Osteocyte (in vitro differentiated cells): ENCODE results near the gene NDST1. TPM values are rescaled to one million over a fixed set of nuclear protein-coding genes. Genes with fewer than 3 reads are reported as not detected.

ENCODE experiments used
- DNase-seq: peaks from one replicate; pipeline ENCODE4 v3.0.0; 2021; ENCODE audit warnings: mixed read lengths; ENCODE audit not compliant: unreplicated experiment; ENCODE audit errors: extremely low spot score
- H3K27ac Mint-ChIP-seq: one replicate; pipeline ENCODE4 v1.8.0; 2021; ENCODE audit warnings: mild to moderate bottlenecking, mixed read lengths; ENCODE audit not compliant: unreplicated experiment
- H3K27me3 Mint-ChIP-seq: one replicate; pipeline ENCODE4 v1.8.0; 2021; ENCODE audit warnings: mixed read lengths; ENCODE audit not compliant: unreplicated experiment
- H3K36me3 Mint-ChIP-seq: one replicate; pipeline ENCODE4 v1.8.0; 2021; ENCODE audit warnings: mixed read lengths; ENCODE audit not compliant: unreplicated experiment
- H3K4me1 Mint-ChIP-seq: one replicate; pipeline ENCODE4 v1.8.0; 2021; ENCODE audit warnings: mixed read lengths; ENCODE audit not compliant: unreplicated experiment
- H3K4me3 Mint-ChIP-seq: one replicate; pipeline ENCODE4 v1.8.0; 2021; ENCODE audit warnings: mild to moderate bottlenecking, moderate library complexity, mixed read lengths; ENCODE audit not compliant: unreplicated experiment
- H3K9me3 Mint-ChIP-seq: one replicate; pipeline ENCODE4 v1.8.0; 2021; ENCODE audit warnings: mixed read lengths; ENCODE audit not compliant: unreplicated experiment
- total RNA-seq: library from RNA; stranded (reverse); gene quantifications from 2 replicates; pipeline ENCODE4 v1.2.1, GENCODE V29; 2021
- TF ChIP-seq, protein P1 (sequence below): fragments of 200-600 bp; sonication (generic); IDR thresholded peaks from 2 replicates; pipeline ENCODE4 v1.5.0; 2021; ENCODE audit warnings: antibody characterized with exemption, mild to moderate bottlenecking, moderate library complexity

NDST1 gene
- total RNA-seq, 1 donor from 2014 or later, result 110 TPM

DNA sequence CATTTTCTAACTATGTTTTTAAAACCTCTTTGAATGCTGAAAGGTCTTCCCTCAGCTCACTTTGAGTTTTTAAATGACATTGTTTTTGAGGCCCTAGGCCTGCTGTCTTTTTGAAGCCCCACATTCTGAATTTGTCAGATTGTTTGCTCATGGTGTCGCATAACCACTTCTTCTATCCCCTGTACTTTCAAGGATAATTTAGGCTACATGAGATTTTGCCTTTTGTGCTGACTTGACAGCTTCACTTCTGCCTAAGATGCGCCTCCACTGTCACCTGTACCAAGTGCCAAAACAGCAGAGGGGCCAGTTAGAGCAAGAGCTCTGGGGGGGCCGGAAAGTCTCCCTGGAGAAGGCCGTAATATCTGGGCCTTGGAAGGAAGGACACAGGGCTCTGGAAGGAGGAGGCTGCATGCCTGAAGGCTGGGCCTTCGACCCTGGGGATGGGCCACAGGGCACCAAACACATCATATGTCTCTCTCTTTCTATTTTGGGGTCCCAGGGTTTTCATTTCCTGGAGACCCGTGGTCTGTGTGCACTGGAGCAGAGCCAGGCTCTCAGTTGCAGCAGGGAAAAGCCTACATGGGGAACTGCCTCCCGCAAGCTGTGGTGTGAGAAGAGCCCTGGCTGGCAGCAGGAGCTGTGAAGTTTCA lies 49.1 kb downstream of the NDST1 start:
- Mint-ChIP-seq H3K36me3 (peaks cover 2% of the 10 kb centered on the region), H3K27me3 (no peaks in the 10 kb centered on the region), H3K9me3 (no peaks in the 10 kb centered on the region), H3K4me3 (no peak overlapping the region), H3K4me1 (peaks cover 25% of the 10 kb centered on the region), H3K27ac (no peak overlapping the region)
- TF ChIP-seq, protein P1, sequence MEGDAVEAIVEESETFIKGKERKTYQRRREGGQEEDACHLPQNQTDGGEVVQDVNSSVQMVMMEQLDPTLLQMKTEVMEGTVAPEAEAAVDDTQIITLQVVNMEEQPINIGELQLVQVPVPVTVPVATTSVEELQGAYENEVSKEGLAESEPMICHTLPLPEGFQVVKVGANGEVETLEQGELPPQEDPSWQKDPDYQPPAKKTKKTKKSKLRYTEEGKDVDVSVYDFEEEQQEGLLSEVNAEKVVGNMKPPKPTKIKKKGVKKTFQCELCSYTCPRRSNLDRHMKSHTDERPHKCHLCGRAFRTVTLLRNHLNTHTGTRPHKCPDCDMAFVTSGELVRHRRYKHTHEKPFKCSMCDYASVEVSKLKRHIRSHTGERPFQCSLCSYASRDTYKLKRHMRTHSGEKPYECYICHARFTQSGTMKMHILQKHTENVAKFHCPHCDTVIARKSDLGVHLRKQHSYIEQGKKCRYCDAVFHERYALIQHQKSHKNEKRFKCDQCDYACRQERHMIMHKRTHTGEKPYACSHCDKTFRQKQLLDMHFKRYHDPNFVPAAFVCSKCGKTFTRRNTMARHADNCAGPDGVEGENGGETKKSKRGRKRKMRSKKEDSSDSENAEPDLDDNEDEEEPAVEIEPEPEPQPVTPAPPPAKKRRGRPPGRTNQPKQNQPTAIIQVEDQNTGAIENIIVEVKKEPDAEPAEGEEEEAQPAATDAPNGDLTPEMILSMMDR, result no peak
- no peak for DNase-seq

DNA sequence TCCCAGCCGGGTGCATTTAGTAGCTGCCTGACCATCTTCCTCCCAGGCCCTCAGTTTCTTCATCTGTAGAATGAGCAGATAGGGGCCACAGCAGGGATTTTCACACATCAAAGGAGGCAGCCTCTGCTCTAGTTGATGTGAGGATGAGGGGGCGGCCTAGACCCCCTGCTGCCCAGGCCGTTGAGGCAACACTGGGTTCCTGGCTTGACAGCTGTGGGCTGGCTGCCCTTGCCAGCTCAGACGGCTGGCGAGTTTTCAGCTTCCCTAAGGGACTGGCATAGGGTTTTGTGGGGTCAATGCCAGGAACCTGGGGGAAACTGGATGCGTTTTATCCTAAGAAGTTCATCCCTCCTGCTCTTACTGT lies 49.6 kb downstream of the NDST1 start:
- Mint-ChIP-seq H3K9me3 (no peaks in the 10 kb centered on the region), H3K27me3 (no peaks in the 10 kb centered on the region), H3K4me3 (no peak overlapping the region), H3K27ac (no peak overlapping the region), H3K36me3 (peaks cover 2% of the 10 kb centered on the region), H3K4me1 (peaks cover 29% of the 10 kb centered on the region)
- no peak for DNase-seq
- TF ChIP-seq, protein P1, result no peak

DNA sequence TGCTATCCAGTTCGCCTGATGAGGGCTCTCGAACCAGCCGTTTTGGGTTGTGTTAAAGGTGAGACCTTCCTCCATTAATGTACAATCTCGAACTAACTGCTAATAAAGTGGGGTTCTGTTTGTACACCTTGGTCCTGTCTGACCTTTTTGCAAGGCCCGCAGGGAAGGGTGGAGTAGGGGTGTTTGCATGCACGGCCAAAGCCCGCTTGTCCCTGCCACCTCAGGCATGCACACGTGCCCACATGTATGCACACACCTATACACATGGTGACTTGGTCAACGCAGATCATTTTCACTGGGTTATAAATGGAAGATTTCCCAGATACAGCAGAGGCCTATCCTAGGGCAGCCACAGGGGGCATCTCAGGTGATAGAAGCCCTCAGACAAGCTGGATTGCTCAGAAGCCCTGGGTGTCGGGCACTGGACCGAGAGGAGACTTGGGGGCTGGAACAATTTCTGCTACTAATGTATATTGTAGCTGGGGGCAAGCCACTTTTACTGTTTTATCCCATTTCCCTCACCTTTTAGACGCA lies 50.2 kb downstream of the NDST1 start:
- no peak for DNase-seq
- peaks cover 5% of the 10 kb centered on the region for H3K9me3 Mint-ChIP-seq

DNA sequence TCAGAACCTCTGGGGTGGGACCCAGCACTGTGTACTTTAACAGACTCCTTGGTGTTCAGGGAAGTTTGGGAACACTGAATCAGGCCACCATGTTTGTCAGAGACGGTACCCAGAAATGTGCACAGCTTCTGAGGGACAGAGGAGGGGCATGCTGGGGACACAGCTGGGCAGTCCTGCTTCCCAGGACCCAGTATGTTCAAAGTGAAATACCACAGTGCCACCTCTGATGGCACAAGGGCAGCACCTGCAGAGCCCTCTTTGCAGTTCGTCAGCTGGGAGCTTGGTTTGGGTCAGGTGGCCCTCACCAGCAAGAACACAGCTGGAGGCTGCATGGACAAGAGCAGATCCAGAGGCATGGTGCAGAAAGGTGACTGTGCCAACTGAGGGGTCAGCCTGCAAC lies 51.2 kb downstream of the NDST1 start:
- Mint-ChIP-seq H3K27ac (no peak overlapping the region), H3K4me3 (no peak overlapping the region), H3K9me3 (peaks cover 5% of the 10 kb centered on the region), H3K27me3 (no peaks in the 10 kb centered on the region), H3K36me3 (peaks cover 2% of the 10 kb centered on the region), H3K4me1 (peaks cover 29% of the 10 kb centered on the region)
- DNase-seq, result no peak
- TF ChIP-seq, protein P1, result no peak

More for the DNA sequence above, 50.2 kb downstream of the NDST1 start:
- TF ChIP-seq, protein P1, result no peak
- Mint-ChIP-seq H3K36me3 (peaks cover 2% of the 10 kb centered on the region), H3K4me1 (peaks cover 29% of the 10 kb centered on the region), H3K4me3 (no peak overlapping the region), H3K27ac (no peak overlapping the region), H3K27me3 (no peaks in the 10 kb centered on the region)

DNA sequence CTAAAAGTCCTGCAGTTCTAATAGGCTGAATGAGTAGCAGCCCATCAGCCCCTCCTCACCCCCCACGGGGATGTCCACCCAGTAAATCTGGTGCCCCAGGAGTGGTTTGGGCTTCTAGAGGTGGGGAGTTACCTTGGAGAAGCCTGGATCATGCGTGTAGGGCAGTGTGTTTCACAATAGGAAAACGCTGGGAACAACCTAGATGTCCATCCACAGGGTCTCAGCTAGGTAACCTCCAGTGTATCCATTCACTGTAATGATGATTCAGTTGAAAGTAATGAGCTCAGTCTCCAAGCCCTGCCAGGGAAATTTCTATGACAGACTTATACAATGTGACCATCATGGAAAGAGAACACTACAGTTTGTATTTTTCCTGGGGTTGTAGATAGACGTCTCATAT lies 51.8 kb downstream of the NDST1 start:
- H3K27me3 Mint-ChIP-seq, result no peaks in the 10 kb centered on the region
- peaks cover 2% of the 10 kb centered on the region for H3K36me3 Mint-ChIP-seq
- H3K27ac Mint-ChIP-seq, result no peak overlapping the region
- DNase-seq, result no peak
- no peak overlapping the region for H3K4me3 Mint-ChIP-seq
- peaks cover 29% of the 10 kb centered on the region for H3K4me1 Mint-ChIP-seq
- TF ChIP-seq, protein P1, result no peak
- peaks cover 5% of the 10 kb centered on the region for H3K9me3 Mint-ChIP-seq
